ENCODE measurements around the gene HES3. TPM values are rescaled to one million over a fixed set of nuclear protein-coding genes. Genes with fewer than 3 reads are reported as not detected.
A peak's percentile ranks its signal among the peaks of the same experiment; 100 is the strongest.

Gene HES3
- polyA plus RNA-seq, 1 experiment, result not detected

GRCh38 chr1:6259491-6260362 is 15.7 kb downstream of the HES3 start:
- POLR2A ChIA-PET, result no interaction called here

GRCh38 chr1:6260433-6260934 is 16.5 kb downstream of the HES3 start:
- H3K27me3 ChIP-seq (ENCODE audit: control insufficient read depth, insufficient read depth, low read length), result no peaks in the 10 kb centered on the region
- no peak for DNase-seq (ENCODE audit: low read depth, low spot score)
- H3K9me3 ChIP-seq (ENCODE audit: control insufficient read depth, insufficient read depth, low read length), result no peaks in the 10 kb centered on the region; the same call in 1 of the 2 replicates
- no peak for TF ChIP-seq CTCF (IDR thresholded peaks at IDR 0.05; ENCODE audit: low read depth, low read length)
- CTCF ChIA-PET, result interaction anchor here (1.0 kb wide), 1 partner anchor 14 kb away, joined by 3 read pairs; no protein-coding TSS in a partner anchor
- no peak overlapping the region for H3K27ac ChIP-seq (ENCODE audit: low read depth, low read length)
- POLR2A ChIA-PET, result interaction anchor here (1.4 kb wide), 1 partner anchor 12 kb away, joined by 4 read pairs; no protein-coding TSS in a partner anchor
- peak overlapping the region; percentile 65 for H3K4me3 ChIP-seq (ENCODE audit: low read depth, low read length)

More at GRCh38 chr1:6259491-6260362, 15.7 kb downstream of the HES3 start:
- TF ChIP-seq CTCF (IDR thresholded peaks at IDR 0.05; ENCODE audit: low read depth, low read length), result no peak
- H3K9me3 ChIP-seq (ENCODE audit: control insufficient read depth, insufficient read depth, low read length), result no peaks in the 10 kb centered on the region; the same call in 1 of the 2 replicates
- peak; percentile 23 for DNase-seq (ENCODE audit: low read depth, low spot score)
- peak overlapping the region; percentile 65 for H3K4me3 ChIP-seq (ENCODE audit: low read depth, low read length)
- no peak overlapping the region for H3K27ac ChIP-seq (ENCODE audit: low read depth, low read length)
- CTCF ChIA-PET, result no interaction called here
- no peaks in the 10 kb centered on the region for H3K27me3 ChIP-seq (ENCODE audit: control insufficient read depth, insufficient read depth, low read length)

- DNase-seq (ENCODE audit: low read depth, low spot score), result no peak
- TF ChIP-seq CTCF (IDR thresholded peaks at IDR 0.05; ENCODE audit: low read depth, low read length), result no peak
- H3K27ac ChIP-seq (ENCODE audit: low read depth, low read length), result no peak within 1 kb of the TSS
- H3K27me3 ChIP-seq (ENCODE audit: control insufficient read depth, insufficient read depth, low read length), result no peaks in the 10 kb centered on the region
- peak within 1 kb of the TSS; percentile 65 for H3K4me3 ChIP-seq (ENCODE audit: low read depth, low read length)
- POLR2A ChIA-PET, result interaction anchor here (1.4 kb wide), 1 partner anchor 13 kb away, joined by 4 read pairs; no protein-coding TSS in a partner anchor
- CTCF ChIA-PET, result interaction anchor here (1.0 kb wide), 1 partner anchor 14 kb away, joined by 3 read pairs; no protein-coding TSS in a partner anchor
- H3K9me3 ChIP-seq (ENCODE audit: control insufficient read depth, insufficient read depth, low read length), result no peaks in the 10 kb centered on the region; the same call in 1 of the 2 replicates
Measured at GRCh38 chr1:6260961-6261614, 17.1 kb downstream of the HES3 start, which contains the start of gene GPR153. GPR153 (minus strand) TSS chr1:6261098; CDS start chr1:6254905, 6,193 bp downstream.

- H3K27me3 ChIP-seq (ENCODE audit: control insufficient read depth, insufficient read depth, low read length), result no peaks in the 10 kb centered on the region
- no peak for DNase-seq (ENCODE audit: low read depth, low spot score)
- POLR2A ChIA-PET, result interaction anchor here (1.4 kb wide), 1 partner anchor 13 kb away, joined by 4 read pairs; no protein-coding TSS in a partner anchor
- TF ChIP-seq CTCF (IDR thresholded peaks at IDR 0.05; ENCODE audit: low read depth, low read length), result no peak
- H3K4me3 ChIP-seq (ENCODE audit: low read depth, low read length), result peak overlapping the region; percentile 49
- CTCF ChIA-PET, result interaction anchor here (1.0 kb wide), 1 partner anchor 15 kb away, joined by 3 read pairs; no protein-coding TSS in a partner anchor
- no peak overlapping the region for H3K27ac ChIP-seq (ENCODE audit: low read depth, low read length)
- H3K9me3 ChIP-seq (ENCODE audit: control insufficient read depth, insufficient read depth, low read length), result no peaks in the 10 kb centered on the region; the same call in 1 of the 2 replicates
Measured at GRCh38 chr1:6261615-6261995, 17.6 kb downstream of the HES3 start.

Measured in AG04450 (cell line).